ENCODE data around the gene PARL. TPM values are rescaled to one million over a fixed set of nuclear protein-coding genes. Genes with fewer than 3 reads are reported as not detected.

Gene PARL
- total RNA-seq (2014; rRNA removed; shearing (Covaris generic)) = 45.2 and 45.9 TPM in 2 replicates

- peak; percentile 98 for DNase-seq (ENCODE audit: low spot score)
These were observed at the start of gene PARL for GRCh38 chr3:183884427-183885296. Gene PARL (minus strand): TSS chr3:183884880. CDS start chr3:183884846, 34 bp downstream.

- no peak for DNase-seq (ENCODE audit: low spot score)
These were observed 48.5 kb upstream of the PARL start for GRCh38 chr3:183933160-183933559.

- DNase-seq (ENCODE audit: low spot score) = no peak
These were observed 47.2 kb upstream of the PARL start for GRCh38 chr3:183931881-183932280.

DNA sequence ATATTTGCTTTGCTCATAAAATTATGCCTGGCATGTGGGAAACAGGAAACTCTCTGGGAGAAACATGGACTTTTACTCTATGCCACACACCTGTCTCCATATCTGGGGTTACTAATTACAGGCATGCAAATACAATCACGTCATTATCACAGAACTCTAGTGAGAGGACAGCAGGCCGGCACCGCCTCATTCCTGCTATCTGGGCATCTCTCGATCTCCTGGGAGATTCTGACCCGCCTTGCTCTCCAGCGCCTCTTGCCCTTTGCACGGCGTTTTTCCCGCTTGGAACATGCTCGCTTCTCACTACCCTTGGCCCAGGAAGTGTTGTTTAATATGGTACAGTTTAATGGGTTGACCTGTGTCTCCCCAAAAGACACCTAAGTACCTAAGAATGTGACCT is 45.4 kb upstream of the PARL start:
- DNase-seq (ENCODE audit: low spot score) = peak; percentile 79

- DNase-seq (ENCODE audit: low spot score) = no peak
These were observed 42.4 kb upstream of the PARL start for GRCh38 chr3:183927059-183927458.

DNA sequence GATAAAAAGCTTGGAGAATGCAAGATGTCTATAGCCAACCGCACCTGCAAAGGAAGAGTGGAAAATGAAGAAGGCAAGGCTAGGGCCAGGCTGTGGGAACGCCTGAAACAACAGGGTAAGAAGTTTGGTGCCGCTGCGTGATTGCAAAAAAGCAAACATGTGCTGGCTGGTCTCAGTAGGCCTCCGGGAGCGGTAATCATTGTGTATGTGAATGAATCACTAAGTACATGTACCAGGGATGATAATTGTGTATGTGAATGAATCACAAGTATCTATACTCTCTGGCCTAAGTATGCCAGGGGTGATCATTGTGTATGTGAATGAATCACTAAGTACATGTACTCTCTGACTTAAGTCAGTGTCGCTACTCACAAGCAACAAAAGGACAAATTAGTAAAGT is 40.3 kb upstream of the PARL start:
- peak; percentile 48 for DNase-seq (ENCODE audit: low spot score)

DNA sequence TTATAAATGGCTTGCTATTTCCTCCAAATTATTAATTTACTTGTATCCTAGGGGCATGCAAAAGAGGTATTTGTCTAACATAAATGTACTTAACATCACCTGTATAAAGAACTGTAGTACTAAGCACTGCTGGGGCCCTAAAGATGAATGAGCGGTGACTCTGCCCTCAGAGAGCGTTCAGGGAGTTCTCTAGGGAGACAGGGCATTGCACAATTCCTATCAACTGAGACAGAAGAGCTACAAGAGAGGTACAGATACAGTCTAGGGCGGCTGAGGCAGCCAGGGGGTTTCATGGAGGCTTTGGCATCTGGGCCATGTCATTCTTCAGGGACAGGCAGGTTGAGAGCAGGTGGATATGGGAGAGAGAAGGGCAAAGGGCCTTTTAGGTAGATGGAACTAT is 39.9 kb upstream of the PARL start:
- no peak for DNase-seq (ENCODE audit: low spot score)

DNA sequence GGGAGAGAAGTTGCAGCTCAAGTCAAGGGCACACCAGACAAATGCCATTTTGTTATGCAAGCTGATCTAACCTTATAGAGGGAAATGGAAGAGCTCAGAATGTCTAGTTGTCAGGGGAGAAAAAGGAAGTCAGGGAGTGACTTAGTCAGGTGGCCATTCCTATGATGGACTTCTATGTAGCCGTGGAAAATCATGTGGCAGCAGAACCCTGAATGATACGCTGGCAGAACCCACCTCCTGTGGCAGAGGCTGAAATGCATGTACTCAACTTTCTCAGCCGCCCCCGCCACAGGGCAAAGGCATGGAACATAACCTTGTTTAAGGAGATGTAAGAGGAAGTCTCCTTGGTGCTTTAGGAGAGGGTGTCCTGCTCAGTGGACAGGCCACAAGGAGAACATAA is 37.7 kb upstream of the PARL start:
- DNase-seq (ENCODE audit: low spot score) = no peak

- DNase-seq (ENCODE audit: low spot score) = no peak
These were observed 36.4 kb upstream of the PARL start for GRCh38 chr3:183921096-183921495.

- DNase-seq (ENCODE audit: low spot score) = no peak
These were observed 35.7 kb upstream of the PARL start for GRCh38 chr3:183920416-183920815.

- no peak for DNase-seq (ENCODE audit: low spot score)
These were observed 33.5 kb upstream of the PARL start for GRCh38 chr3:183918178-183918577.

- DNase-seq (ENCODE audit: low spot score) = no peak
These were observed 33.1 kb upstream of the PARL start for GRCh38 chr3:183917776-183918175.

DNA sequence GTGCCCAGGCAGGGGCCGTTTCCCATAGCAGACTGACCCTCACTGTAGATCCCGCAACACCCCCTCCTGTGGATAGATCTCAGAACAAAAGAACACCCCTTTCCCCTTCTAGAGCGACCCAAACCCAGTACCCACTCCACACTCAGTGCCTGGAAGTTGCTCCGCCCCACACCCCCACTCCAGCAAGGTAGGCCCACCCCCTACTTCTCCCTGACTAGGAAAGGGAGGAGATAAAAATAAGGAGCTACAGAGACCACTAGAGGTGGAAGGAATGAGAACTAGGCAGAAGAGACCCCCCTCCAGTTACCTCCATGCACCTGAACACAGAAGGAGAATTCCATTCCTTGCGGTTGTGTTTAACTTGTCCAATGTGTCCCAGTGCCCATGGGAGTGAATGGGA is 30.2 kb upstream of the PARL start:
- no peak for DNase-seq (ENCODE audit: low spot score)

DNA sequence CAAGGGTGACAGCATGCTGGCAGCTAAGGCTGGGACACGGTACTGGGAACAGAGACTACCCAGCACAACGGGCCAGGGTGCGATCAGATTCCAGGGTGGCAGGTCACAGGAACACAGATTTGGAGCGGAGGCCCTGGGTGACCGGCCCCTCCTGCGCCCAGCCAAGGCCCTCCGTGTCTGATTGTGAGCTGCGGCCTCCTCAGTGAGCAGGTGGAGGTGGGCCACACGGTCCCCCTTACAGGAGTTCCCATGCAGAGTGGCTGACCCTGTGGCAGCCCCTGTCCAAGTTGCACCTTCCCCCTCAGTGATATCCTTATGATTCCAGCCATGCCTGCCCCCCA is 28.9 kb upstream of the PARL start:
- DNase-seq (ENCODE audit: low spot score) = no peak

GRCh38 chr3:183912895-183913579 is 28.4 kb upstream of the PARL start:
- no peak for DNase-seq (ENCODE audit: low spot score)

DNA sequence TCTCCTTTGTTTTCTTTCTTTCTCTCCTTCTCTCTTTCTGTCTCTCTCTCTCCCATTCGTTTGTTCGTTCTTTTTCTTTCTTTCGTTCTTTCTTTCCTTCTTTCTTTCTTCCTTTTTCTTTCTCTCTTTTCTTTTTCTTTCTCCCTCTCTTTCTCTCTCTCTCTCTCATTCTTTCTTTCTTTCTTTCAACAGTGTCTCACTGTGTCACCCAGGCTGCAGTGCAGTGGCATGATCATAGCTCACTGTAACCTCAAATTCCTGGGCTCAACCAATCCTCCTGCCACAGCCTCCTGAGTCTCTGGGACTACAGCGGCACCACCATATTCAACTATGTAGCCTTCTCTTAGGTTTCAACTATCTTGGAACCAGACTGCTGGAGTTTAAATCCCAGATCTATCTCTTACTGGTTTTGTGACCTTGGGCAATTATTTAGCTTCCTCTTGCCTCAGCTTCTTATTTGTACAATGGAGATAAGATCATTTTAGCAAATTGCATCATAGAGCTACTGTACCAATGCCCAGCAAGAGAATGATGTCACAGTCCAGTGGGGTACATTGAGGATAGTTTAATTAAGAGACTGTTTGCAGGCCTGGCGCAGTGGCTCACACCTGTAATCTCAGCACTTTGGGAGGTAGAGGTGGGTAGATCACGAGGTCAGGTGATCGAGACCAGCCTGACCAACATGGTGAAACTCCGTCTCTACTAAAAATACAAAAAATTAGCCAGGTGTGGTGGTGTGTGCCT is 27.3 kb upstream of the PARL start:
- DNase-seq (ENCODE audit: low spot score) = no peak

GRCh38 chr3:183911087-183911486 is 26.4 kb upstream of the PARL start:
- no peak for DNase-seq (ENCODE audit: low spot score)

GRCh38 chr3:183909030-183909600 is 24.4 kb upstream of the PARL start:
- no peak for DNase-seq (ENCODE audit: low spot score)

DNA sequence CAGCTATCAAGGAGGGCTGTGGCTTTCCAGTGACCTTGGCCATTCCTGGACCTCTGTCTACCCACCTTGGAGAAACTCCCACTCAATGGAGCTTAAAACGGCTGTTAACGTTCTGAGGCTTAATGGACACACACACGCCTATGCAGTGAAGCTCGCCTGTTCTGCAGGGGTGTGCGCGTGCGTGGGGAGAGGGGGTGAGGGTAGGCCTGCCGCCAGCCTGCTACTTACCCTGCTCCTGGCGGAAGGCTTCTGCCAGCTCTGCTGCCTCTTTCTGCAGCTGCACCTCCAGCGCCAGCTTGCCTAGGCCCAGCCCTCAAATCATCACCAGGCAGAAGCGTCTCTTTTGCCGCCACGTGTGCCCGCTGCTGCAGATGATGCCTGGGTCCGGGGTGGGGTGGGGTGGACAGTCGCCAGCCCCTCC is 23.2 kb upstream of the PARL start:
- no peak for DNase-seq (ENCODE audit: low spot score)

GRCh38 chr3:183907176-183907575 is 22.5 kb upstream of the PARL start:
- no peak for DNase-seq (ENCODE audit: low spot score)

DNA sequence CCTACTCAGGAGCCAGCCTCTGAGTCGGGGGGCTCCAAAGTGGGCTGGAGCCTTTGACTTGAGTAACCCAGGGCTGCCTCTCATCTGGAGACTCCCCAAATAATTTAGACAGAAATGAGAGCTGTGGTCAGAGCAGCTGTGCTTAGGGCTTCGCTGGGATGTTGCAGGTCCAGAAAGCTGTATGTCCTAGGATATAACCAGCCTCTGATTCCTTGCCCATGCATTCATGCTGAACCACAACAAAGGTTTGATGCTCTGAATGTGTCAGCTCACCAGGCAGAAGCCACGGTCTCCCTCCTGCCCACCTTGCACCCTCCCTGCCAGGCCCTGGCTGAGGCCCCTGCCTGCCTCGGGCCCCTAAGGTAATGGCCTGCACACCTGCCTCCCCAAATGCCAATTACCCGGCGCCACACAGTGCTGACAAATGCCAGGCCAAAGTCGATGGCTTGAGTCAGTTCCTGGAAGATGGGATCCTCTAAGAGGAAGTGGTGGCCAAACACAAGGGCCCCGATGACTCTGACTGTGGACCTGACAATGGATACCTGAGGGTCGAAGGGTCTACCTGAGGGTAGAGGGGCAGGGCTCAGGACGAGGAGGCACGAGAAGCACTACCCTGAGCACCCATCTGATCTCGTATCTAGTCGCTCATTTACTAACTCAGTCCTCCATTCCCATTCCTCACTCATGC is 21.7 kb upstream of the PARL start:
- no peak for DNase-seq (ENCODE audit: low spot score)

Data from HT-29 (cell line).